H1 (cell line): ENCODE measurements around the gene USP17L12. TPM values are rescaled to one million over a fixed set of nuclear protein-coding genes. Genes with fewer than 3 reads are reported as not detected.
"Not testable (repeated sequence)": the region's sequence is repeated elsewhere in the genome, so short reads cannot be mapped to it uniquely, and the experiment has no call there.

Source experiments
- CTCF ChIA-PET: fragments of 300-600 bp; sonication (Branson Sonifier 250); formaldehyde crosslinking; loops from one replicate; lab custom pipeline; 2021; ENCODE audit not compliant: partially characterized antibody; lab: Charles Lee
- POLR2A ChIA-PET: fragments of 300-600 bp; sonication (Branson Sonifier 250); formaldehyde crosslinking; loops from one replicate; lab custom pipeline; 2021; ENCODE audit warnings: inconsistent platforms; ENCODE audit not compliant: partially characterized antibody; lab: Charles Lee
- DNase-seq, 2 experiments: peaks; one replicate each; pipeline versions ENCODE4 v3.0.0 to v3.0.0-alpha.2; 2010 to 2022; ENCODE audit warnings: low spot score in 2 of 2, low read depth in 1 of 2, mixed read lengths in 1 of 2
- FAIRE-seq: peaks from 2 replicates; lab custom pipeline; 2011; peaks lifted over from hg19 to GRCh38; lab: Jason Lieb, UNC
- H2AFZ ChIP-seq: 2 replicates; pipeline ENCODE4 v1.8.1; 2012; ENCODE audit warnings: low read length, inconsistent platforms
- H2AK5ac ChIP-seq: 2 replicates; pipeline ENCODE4 v1.6.1; 2013; ENCODE audit warnings: low read depth, low read length
- H2BK120ac ChIP-seq: replicated peaks from 2 replicates; pipeline ENCODE3; 2013; ENCODE audit warnings: low read depth, low read length, inconsistent platforms
- H2BK12ac ChIP-seq: 2 replicates; pipeline ENCODE4 v1.6.1; 2013; ENCODE audit warnings: low read depth, low read length
- H2BK15ac ChIP-seq: 2 replicates; pipeline ENCODE4 v1.6.1; 2013; ENCODE audit warnings: low read length
- H2BK20ac ChIP-seq: 2 replicates; pipeline ENCODE4 v1.6.1; 2013; ENCODE audit warnings: low read length
- H2BK5ac ChIP-seq: 2 replicates; pipeline ENCODE4 v1.6.1; 2013; ENCODE audit warnings: low read depth, low read length
- H3K14ac ChIP-seq: 2 replicates; pipeline ENCODE4 v1.6.1; 2013; ENCODE audit warnings: inconsistent platforms; ENCODE audit not compliant: insufficient read length
- H3K18ac ChIP-seq: 2 replicates; pipeline ENCODE4 v1.6.1; 2013; ENCODE audit warnings: low read length; ENCODE audit errors: extremely low read depth
- H3K23ac ChIP-seq: 2 replicates; pipeline ENCODE4 v1.6.1; 2013; ENCODE audit warnings: inconsistent platforms; ENCODE audit not compliant: insufficient read length
- H3K23me2 ChIP-seq: 2 replicates; pipeline ENCODE4 v1.6.1; 2013; ENCODE audit warnings: low read depth, low read length
- H3K27ac ChIP-seq: 2 replicates; pipeline ENCODE4 v1.6.1; 2011; ENCODE audit warnings: low read depth, low read length, inconsistent platforms
- H3K27me3 ChIP-seq, 4 experiments: replicated peaks in 1 of 4; 1 replicate in 1 of 4; 2 replicates in 3 of 4; pipeline versions ENCODE4 v1.6.1 to v1.8.1; 2011 to 2013; ENCODE audit warnings: low read length in 3 of 4, mild to moderate bottlenecking in 3 of 4, inconsistent platforms in 2 of 4, mixed read lengths in 2 of 4, moderate library complexity in 1 of 4; ENCODE audit not compliant: control insufficient read depth in 3 of 4, insufficient read depth in 3 of 4; ENCODE audit errors: extremely low read depth in 1 of 4
- H3K36me3 ChIP-seq, 4 experiments: 2 replicates each; pipeline versions ENCODE4 v1.6.1 to v1.8.1; 2011 to 2013; ENCODE audit warnings: mild to moderate bottlenecking in 4 of 4, low read length in 3 of 4, moderate library complexity in 2 of 4, control low read depth in 1 of 4, inconsistent platforms in 1 of 4; ENCODE audit not compliant: insufficient read depth in 4 of 4, control insufficient read depth in 2 of 4
- H3K4ac ChIP-seq: replicated peaks from 2 replicates; pipeline ENCODE3; 2013; ENCODE audit warnings: low read length, low read depth, mixed read lengths, inconsistent platforms; ENCODE audit not compliant: insufficient read length
- H3K4me1 ChIP-seq, 4 experiments: replicated peaks in 1 of 4; 1 replicate in 1 of 4; 2 replicates in 3 of 4; pipeline versions ENCODE4 v1.6.1 to v1.8.1; 2011 to 2013; ENCODE audit warnings: low read length in 3 of 4, inconsistent platforms in 2 of 4, mixed read lengths in 1 of 4; ENCODE audit not compliant: insufficient read depth in 4 of 4, control insufficient read depth in 3 of 4
- H3K4me2 ChIP-seq, 2 experiments: 2 replicates each; pipeline versions ENCODE4 v1.6.1 to v1.8.1; 2011 to 2013; ENCODE audit warnings: low read depth in 2 of 2, low read length in 2 of 2, control low read depth in 1 of 2, inconsistent platforms in 1 of 2, mild to moderate bottlenecking in 1 of 2; ENCODE audit not compliant: insufficient read depth in 1 of 2
- H3K4me3 ChIP-seq, 4 experiments: fragments of 200-600, 300-600 bp in 1 of 4; sonication (generic), shearing (Covaris generic), sonication (Bioruptor Twin) in 1 of 4; 2 replicates each; pipeline versions ENCODE4 v1.5.1 to v1.8.1; 2011 to 2016; ENCODE audit warnings: low read length in 4 of 4, low read depth in 3 of 4, control low read depth in 2 of 4, inconsistent platforms in 2 of 4, mild to moderate bottlenecking in 2 of 4, mixed read lengths in 1 of 4, moderate library complexity in 1 of 4; ENCODE audit not compliant: insufficient read depth in 2 of 4; ENCODE audit errors: extremely low read depth in 1 of 4
- H3K56ac ChIP-seq: replicated peaks from 2 replicates; pipeline ENCODE3; 2013; ENCODE audit warnings: low read depth, mild to moderate bottlenecking, mixed read lengths, low read length, inconsistent platforms; ENCODE audit not compliant: insufficient read length
- H3K79me1 ChIP-seq: 2 replicates; pipeline ENCODE4 v1.6.1; 2013; ENCODE audit warnings: low read depth, low read length, control low read depth
- H3K79me2 ChIP-seq, 2 experiments: 2 replicates each; pipeline versions ENCODE4 v1.6.1 to v1.8.1; 2012 to 2013; ENCODE audit warnings: low read length in 2 of 2, mild to moderate bottlenecking in 2 of 2, inconsistent platforms in 1 of 2; ENCODE audit not compliant: insufficient read depth in 2 of 2, control insufficient read depth in 1 of 2
- H3K9ac ChIP-seq, 4 experiments: replicated peaks in 1 of 4; 1 replicate in 1 of 4; 2 replicates in 3 of 4; pipeline versions ENCODE4 v1.6.1 to v1.8.1; 2011 to 2013; ENCODE audit warnings: low read depth in 3 of 4, low read length in 3 of 4, control low read depth in 2 of 4, mild to moderate bottlenecking in 2 of 4, moderate library complexity in 2 of 4, inconsistent platforms in 1 of 4; ENCODE audit errors: extremely low read depth in 1 of 4
- H3K9me3 ChIP-seq, 2 experiments: 2 replicates each; pipeline versions ENCODE4 v1.6.1 to v1.8.1; 2012 to 2013; ENCODE audit warnings: mild to moderate bottlenecking in 2 of 2, moderate library complexity in 2 of 2, control low read depth in 1 of 2, inconsistent platforms in 1 of 2, low read depth in 1 of 2, low read length in 1 of 2, mixed read lengths in 1 of 2; ENCODE audit not compliant: insufficient read depth in 2 of 2
- H4K20me1 ChIP-seq, 2 experiments: replicated peaks in 1 of 2; 2 replicates each; pipeline versions ENCODE3 to v1.8.1; 2011 to 2013; ENCODE audit warnings: inconsistent platforms in 2 of 2, low read length in 2 of 2, mild to moderate bottlenecking in 1 of 2; ENCODE audit not compliant: insufficient read depth in 2 of 2, control insufficient read depth in 1 of 2
- H4K5ac ChIP-seq: 2 replicates; pipeline ENCODE4 v1.6.1; 2013; ENCODE audit warnings: low read length, low read depth, mixed read lengths, inconsistent platforms; ENCODE audit not compliant: insufficient read length
- H4K8ac ChIP-seq: 2 replicates; pipeline ENCODE4 v1.8.0; 2013; ENCODE audit warnings: mild to moderate bottlenecking, moderate library complexity, low read length, inconsistent platforms; ENCODE audit not compliant: insufficient read depth; ENCODE audit errors: extremely low read depth
- H4K91ac ChIP-seq: replicated peaks from 2 replicates; pipeline ENCODE3; 2013; ENCODE audit warnings: low read length, mixed read lengths, inconsistent platforms; ENCODE audit not compliant: insufficient read length
- WGBS, 2 experiments: shearing (Covaris generic) in 1 of 2; methylation state at CpG; one replicate each; pipeline versions ENCODE4 v1.1.6 to v1.1.7; 2013 to 2015; ENCODE audit warnings: low lambda C conversion rate in 2 of 2, mixed read lengths in 2 of 2, inconsistent platforms in 1 of 2, low coverage in 1 of 2, missing lambda C conversion rate in 1 of 2; ENCODE audit not compliant: insufficient replicate concordance in 2 of 2, insufficient coverage in 1 of 2, insufficient read length in 1 of 2; ENCODE audit errors: extremely low coverage in 1 of 2, missing lambda C conversion rate in 1 of 2; 5-methylcytosine and 5-hydroxymethylcytosine counted together
- polyA plus RNA-seq, 7 experiments: library from polyadenylated mRNA; depleted of rRNA in 3 of 7; stranded (reverse) in 5 of 7; unstranded in 2 of 7; fragments of >200 nt in 5 of 7; fragments of 200-250 nt in 2 of 7; gene quantifications; 1 replicate in 5 of 7; 2 replicates in 1 of 7; 4 replicates in 1 of 7; pipeline versions ENCODE4 v1.2.1 to v1.2.3, GENCODE V29; 2011 to 2013; ENCODE audit warnings: missing spikeins in 2 of 7, mixed read lengths in 2 of 7
- total RNA-seq: library from RNA; stranded (reverse); fragmentation: NEBNext Ultra II Directional; extraction: Animal tissue kit (Norgen Biotek cat#: 25700); gene quantifications from 2 replicates; pipeline ENCODE4 v1.2.1, GENCODE V29; 2021

Gene USP17L12
- total and polyA plus RNA-seq, 2 of the 8 experiments (the other 6 are each of a cell fraction or from before 2014, with no cell fraction given) = not detected

- DNase-seq, H3K79me1 ChIP-seq, H3K9ac ChIP-seq, H2AK5ac ChIP-seq, H3K27ac ChIP-seq, H3K14ac ChIP-seq, H2BK12ac ChIP-seq, H2BK20ac ChIP-seq, CTCF ChIA-PET, H3K36me3 ChIP-seq, H3K4ac ChIP-seq, H4K91ac ChIP-seq, FAIRE-seq, H3K4me1 ChIP-seq, H3K9me3 ChIP-seq, H2BK5ac ChIP-seq, H4K8ac ChIP-seq, H4K5ac ChIP-seq, H3K4me3 ChIP-seq, H3K56ac ChIP-seq, H3K4me2 ChIP-seq, H2BK120ac ChIP-seq, H3K79me2 ChIP-seq, H3K23ac ChIP-seq, H3K18ac ChIP-seq, H3K23me2 ChIP-seq, POLR2A ChIA-PET, H2BK15ac ChIP-seq, H2AFZ ChIP-seq, H4K20me1 ChIP-seq, H3K27me3 ChIP-seq: not testable (repeated sequence)
- WGBS, 2 experiments = no CpG with 5 or more reads among the region's 15 CpGs
Observed at GRCh38 chr4:9257824-9258223, 37.9 kb downstream of the USP17L12 start, which contains the start of gene USP17L20. Gene USP17L20, plus strand, starts transcription at chr4:9258124. Its CDS starts 0 bp downstream, at chr4:9258124.

- H4K8ac ChIP-seq, H3K36me3 ChIP-seq, H3K23me2 ChIP-seq, H3K9me3 ChIP-seq, H3K4me3 ChIP-seq, H2BK120ac ChIP-seq, DNase-seq, H4K5ac ChIP-seq, CTCF ChIA-PET, H2AFZ ChIP-seq, H2AK5ac ChIP-seq, H3K79me1 ChIP-seq, H4K91ac ChIP-seq, H3K27ac ChIP-seq, H3K23ac ChIP-seq, H3K4ac ChIP-seq, H2BK15ac ChIP-seq, H3K27me3 ChIP-seq, H4K20me1 ChIP-seq, H2BK20ac ChIP-seq, H3K4me1 ChIP-seq, H3K18ac ChIP-seq, H3K4me2 ChIP-seq, FAIRE-seq, H3K79me2 ChIP-seq, H3K56ac ChIP-seq, H2BK5ac ChIP-seq, H2BK12ac ChIP-seq, H3K14ac ChIP-seq, POLR2A ChIA-PET, H3K9ac ChIP-seq: not testable (repeated sequence)
- no CpG with 5 or more reads among the region's 13 CpGs for WGBS, 2 experiments
Observed at GRCh38 chr4:9262572-9262971, 42.6 kb downstream of the USP17L12 start, which contains the start of gene USP17L21. Gene USP17L21, plus strand, starts transcription at chr4:9262872. Its CDS starts 0 bp downstream, at chr4:9262872.
